GM12878 (cell line): ENCODE measurements around the gene CMTM5. TPM values are rescaled to one million over a fixed set of nuclear protein-coding genes. Genes with fewer than 3 reads are reported as not detected.

Source experiments
- ATAC-seq: fragments of 200-7000 bp; cut with Tn5 transposase; 3 replicates; pipeline ENCODE4 v1.9.1; 2020; ENCODE audit warnings: mild to moderate bottlenecking, moderate library complexity
- BruUV-seq: library from RNA; stranded (reverse); fragments of 400-500 nt; replicated peaks from 2 replicates; lab custom pipeline; 2021; lab: Mats Ljungman, UMichigan
- CTCF ChIA-PET: fragments of 300-600 bp; sonication (Branson Sonifier 250); formaldehyde crosslinking; extraction: SDS; loops from one replicate; lab custom pipeline; 2021; ENCODE audit warnings: inconsistent platforms; lab: Yijun Ruan, JAX
- POLR2A ChIA-PET: fragments of 350-600 bp; formaldehyde crosslinking; extraction: SDS; loops from one replicate; lab custom pipeline; 2021; ENCODE audit warnings: inconsistent platforms; lab: Charles Lee
- RAD21 ChIA-PET: fragments of 300-600 bp; sonication (Branson Sonifier 250); formaldehyde crosslinking; loops from one replicate; lab custom pipeline; 2023; ENCODE audit warnings: antibody characterized with exemption; ENCODE audit not compliant: unreplicated experiment; lab: Charles Lee
- SMC1A ChIA-PET: fragments of 300-600 bp; sonication (Branson Sonifier 250); formaldehyde crosslinking; loops from one replicate; lab custom pipeline; 2023; ENCODE audit not compliant: unreplicated experiment, uncharacterized antibody; lab: Charles Lee
- DNase-seq: peaks from one replicate; pipeline ENCODE4 v3.0.0-alpha.2; 2011; ENCODE audit warnings: low read depth, low spot score
- FAIRE-seq: peaks from 3 replicates; lab custom pipeline; 2011; peaks lifted over from hg19 to GRCh38; lab: Jason Lieb, UNC
- H2AFZ ChIP-seq: 2 replicates; pipeline ENCODE4 v1.6.0; 2011; ENCODE audit warnings: low read depth, low read length, control low read depth; ENCODE audit not compliant: control insufficient read depth
- H3K27ac ChIP-seq: 2 replicates; pipeline ENCODE4 v1.5.1; 2011; ENCODE audit warnings: control low read depth; ENCODE audit not compliant: control insufficient read depth, insufficient read depth
- H3K27me3 ChIP-seq, 2 experiments: replicated peaks in 1 of 2; 2 replicates each; pipeline versions ENCODE4 v1.6.0 to v1.6.1; 2011; ENCODE audit warnings: low read length in 1 of 2; ENCODE audit not compliant: control insufficient read depth in 2 of 2, insufficient read depth in 2 of 2
- H3K36me3 ChIP-seq, 2 experiments: 2 replicates each; pipeline ENCODE4 v1.5.1; 2011; ENCODE audit warnings: low read length in 1 of 2; ENCODE audit not compliant: control insufficient read depth in 2 of 2, insufficient read depth in 2 of 2
- H3K4me1 ChIP-seq: 2 replicates; pipeline ENCODE4 v1.6.1; 2011; ENCODE audit warnings: mild to moderate bottlenecking, low read length, moderate library complexity, mixed read lengths; ENCODE audit not compliant: control insufficient read depth, insufficient read depth
- H3K4me2 ChIP-seq: 2 replicates; pipeline ENCODE4 v1.6.0; 2011; ENCODE audit warnings: control low read depth; ENCODE audit not compliant: control insufficient read depth, insufficient read depth
- H3K4me3 ChIP-seq: fragments of 200-600 bp; sonication (generic); 2 replicates; pipeline ENCODE4 v1.5.1; 2016
- H3K79me2 ChIP-seq: 2 replicates; pipeline ENCODE4 v1.6.0; 2011; ENCODE audit warnings: low read length; ENCODE audit not compliant: control insufficient read depth, insufficient read depth
- H3K9ac ChIP-seq: 2 replicates; pipeline ENCODE4 v1.8.0; 2011; ENCODE audit warnings: low read length, control low read depth, mixed read lengths; ENCODE audit not compliant: control insufficient read depth, insufficient read depth
- H3K9me3 ChIP-seq: replicated peaks from 3 replicates; pipeline ENCODE4 v1.5.1; 2011; ENCODE audit warnings: mild to moderate bottlenecking, low read length; ENCODE audit not compliant: control insufficient read depth, insufficient read depth
- H4K20me1 ChIP-seq: 2 replicates; pipeline ENCODE4 v1.6.0; 2011; ENCODE audit not compliant: control insufficient read depth, insufficient read depth
- CEBPZ ChIP-seq: fragments of 150-350 bp; IDR thresholded peaks from 2 replicates; pipeline ENCODE4 v1.6.1; 2016; ENCODE audit warnings: low read depth, low read length
- CHD1 ChIP-seq: IDR thresholded peaks from 2 replicates; pipeline ENCODE4 v1.6.1; 2012; ENCODE audit warnings: low read depth, low read length, improper control_type of control experiment
- JUNB ChIP-seq: IDR thresholded peaks from 2 replicates; pipeline ENCODE4 v1.6.1; 2016; ENCODE audit warnings: antibody characterized with exemption, mild to moderate bottlenecking
- KLF5 ChIP-seq: fragments of 450-650 bp; IDR thresholded peaks from 2 replicates; pipeline ENCODE4 v1.6.1; 2014; ENCODE audit warnings: mild to moderate bottlenecking; ENCODE audit not compliant: partially characterized antibody
- MAX ChIP-seq: IDR thresholded peaks from 2 replicates; pipeline ENCODE4 v1.6.1; 2012; ENCODE audit warnings: low read depth, low read length, improper control_type of control experiment
- MEF2B ChIP-seq: fragments of 450-650 bp; IDR thresholded peaks from 2 replicates; pipeline ENCODE4 v1.6.1; 2018; ENCODE audit warnings: mild to moderate bottlenecking, moderate library complexity; ENCODE audit not compliant: partially characterized antibody, poor library complexity, severe bottlenecking
- PAX8 ChIP-seq: fragments of 450-650 bp; IDR thresholded peaks from 2 replicates; pipeline ENCODE4 v1.6.1; 2017; ENCODE audit warnings: mild to moderate bottlenecking, moderate library complexity
- PML ChIP-seq: IDR thresholded peaks from 2 replicates; pipeline ENCODE4 v1.6.1; 2012; ENCODE audit warnings: low read length, inconsistent platforms
- RAD51 ChIP-seq: fragments of 450-650 bp; IDR thresholded peaks from 2 replicates; pipeline ENCODE4 v1.6.1; 2016; ENCODE audit warnings: moderate library complexity, mild to moderate bottlenecking, inconsistent platforms
- SMAD1 ChIP-seq: fragments of 450-650 bp; IDR thresholded peaks from 2 replicates; pipeline ENCODE4 v1.6.1; 2018; ENCODE audit warnings: mild to moderate bottlenecking, low read depth; ENCODE audit not compliant: partially characterized antibody
- SMARCA5 ChIP-seq: fragments of 450-650 bp; IDR thresholded peaks from 2 replicates; pipeline ENCODE4 v1.6.1; 2017; ENCODE audit warnings: mild to moderate bottlenecking
- SP1 ChIP-seq: IDR thresholded peaks from one replicate; pipeline ENCODE4 v1.6.1; 2011; ENCODE audit warnings: low read depth, low read length
- SUPT20H ChIP-seq: IDR thresholded peaks from 2 replicates; pipeline ENCODE4 v1.6.1; 2011; ENCODE audit warnings: low read depth, mild to moderate bottlenecking, low read length, moderate library complexity, borderline replicate concordance; ENCODE audit not compliant: control insufficient read depth
- SUZ12 ChIP-seq: fragments of 200-600 bp; sonication (generic); IDR thresholded peaks from one replicate; pipeline ENCODE4 v1.6.1; 2018; ENCODE audit warnings: antibody characterized with exemption, mild to moderate bottlenecking; ENCODE audit not compliant: unreplicated experiment
- ZNF24 ChIP-seq: fragments of 450-650 bp; IDR thresholded peaks from 2 replicates; pipeline ENCODE4 v1.6.1; 2017; ENCODE audit warnings: antibody characterized with exemption, mild to moderate bottlenecking
- WGBS: methylation state at CpG from one replicate; pipeline ENCODE4 v1.1.6; 2016; ENCODE audit warnings: low lambda C conversion rate; ENCODE audit not compliant: insufficient replicate concordance, insufficient coverage; ENCODE audit errors: missing lambda C conversion rate; 5-methylcytosine and 5-hydroxymethylcytosine counted together
- in situ Hi-C: fragments of 300-500 bp; cut with MboI; formaldehyde crosslinking; loops from 9 replicates; pipeline ENCODE4 v1.14.3; 2018; ENCODE audit warnings: mixed read lengths
- intact Hi-C: fragments of 100-400 bp; cut with micrococcal nuclease; formaldehyde crosslinking; loops from one replicate; pipeline ENCODE4 v1.14.2; 2022; ENCODE audit not compliant: unreplicated experiment
- polyA plus RNA-seq, 11 experiments: library from polyadenylated mRNA; depleted of rRNA in 4 of 11; unstranded in 6 of 11; stranded (reverse) in 5 of 11; fragments of >200 nt; fragmentation: Nextera tagmentation in 4 of 11; fragmentation: Illumina TruSeq in 1 of 11; extraction: Ambion mirVana in 4 of 11; extraction: Trizol in 1 of 11; gene quantifications; 1 replicate in 1 of 11; 2 replicates in 10 of 11; pipeline versions ENCODE4 v1.2.1 to v1.2.3, GENCODE V29; 2011 to 2016; ENCODE audit warnings: inconsistent platforms in 2 of 11, missing spikeins in 2 of 11, low read depth in 1 of 11
- total RNA-seq, 4 experiments: library from RNA; depleted of rRNA in 3 of 4; stranded (reverse); fragments of >200 nt in 3 of 4; fragmentation: Illumina TruSeq in 1 of 4; extraction: Trizol in 1 of 4; gene quantifications; 2 replicates each; pipeline versions ENCODE4 v1.2.1 to v1.2.3, GENCODE V29; 2013 to 2021

The CMTM5 gene
- total and polyA plus RNA-seq, 10 of the 15 experiments (the other 5 are each of a cell fraction or from before 2014, with no cell fraction given) = not detected

DNA sequence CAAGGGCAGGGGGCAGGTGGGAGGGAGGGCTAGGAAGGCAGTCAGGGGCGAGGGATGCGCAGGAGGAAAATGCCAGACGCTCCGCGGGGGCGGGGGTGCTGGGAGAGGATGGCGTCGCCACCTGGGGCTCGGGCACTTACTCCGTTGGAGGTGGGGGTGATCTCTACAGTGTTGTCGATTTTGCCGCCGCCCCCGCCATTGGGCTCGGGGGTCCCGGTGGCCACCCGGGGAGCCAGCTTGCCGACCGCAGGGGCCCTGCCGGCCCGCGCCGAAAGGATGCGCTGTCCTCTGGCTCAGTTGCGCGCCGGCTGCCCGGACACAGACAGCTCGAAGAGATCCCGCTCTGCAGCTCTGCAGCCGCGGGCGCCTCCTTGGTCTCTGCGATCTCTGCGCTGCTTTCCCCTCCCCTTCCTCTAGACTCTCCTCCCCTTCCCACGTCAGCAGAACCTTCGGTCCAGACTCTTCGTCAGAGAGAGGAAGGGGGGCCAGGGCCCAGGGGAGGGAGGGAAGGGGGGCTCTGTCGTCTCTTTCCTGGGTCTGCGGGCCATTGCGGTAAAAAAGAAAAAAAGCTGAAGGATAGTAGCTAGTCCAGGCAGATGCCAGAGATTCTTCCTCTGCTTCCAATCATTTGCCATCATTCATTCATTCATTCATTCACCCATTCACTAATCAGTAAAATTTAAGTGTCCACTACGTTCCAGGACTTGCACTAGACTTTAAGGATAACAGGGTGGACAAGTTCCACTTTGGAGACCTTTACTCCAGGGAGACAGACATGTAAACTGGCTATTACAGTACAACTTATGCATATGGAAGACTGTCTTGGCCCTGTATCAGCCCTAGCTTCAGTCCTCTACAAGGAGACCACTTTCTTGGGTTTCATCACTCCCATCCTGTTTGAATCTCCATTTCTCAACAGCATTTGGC is 24.1 kb upstream of the CMTM5 start, which contains the start of gene SLC22A17:
TSS of gene SLC22A17 (minus strand) at position 382 of the 927 bp plus-strand sequence.
- no peak within 1 kb of the TSS for H3K27ac ChIP-seq
- 2% methylated on average over 30 of the region's 42 CpGs for WGBS
- in situ Hi-C loops = no loop called here
- ChIA-PET CTCF (no interaction called here), SMC1A (no interaction called here), RAD21 (interaction anchor here (0.6 kb wide), 1 partner anchor 32 kb away, joined by 3 read pairs; the partner anchor contains the start of gene PABPN1), POLR2A (no interaction called here)
- intact Hi-C loops = no loop called here
- H3K4me1 ChIP-seq = no peaks in the 10 kb centered on the region
- TF ChIP-seq SMARCA5 = no peak
- 0 out of 2 replicates have a peak, but pooled peaks have one; percentile 49 for TF ChIP-seq ZNF24
- no peak for TF ChIP-seq SUPT20H
- peak; percentile 64 for TF ChIP-seq SUZ12
- TF ChIP-seq JUNB = no peak
- TF ChIP-seq SP1 = no peak
- no peak for TF ChIP-seq CHD1
- no peak within 1 kb of the TSS for H2AFZ ChIP-seq
- ATAC-seq (no peak), DNase-seq (no peak), FAIRE-seq (no peak)
- H3K27me3 ChIP-seq = peaks cover 7 to 11% of the 10 kb centered on the region in 2 experiments
- no peaks in the 10 kb centered on the region for H3K36me3 ChIP-seq
- 0 out of 2 replicates have a peak within 1 kb of the TSS, but pooled peaks have one; percentile 1 for H3K4me2 ChIP-seq
- no peaks in the 10 kb centered on the region for H4K20me1 ChIP-seq
- H3K4me3 ChIP-seq = no peak within 1 kb of the TSS
- H3K9me3 ChIP-seq = no peaks in the 10 kb centered on the region
- BruUV-seq = no TSS peak
- no peak within 1 kb of the TSS for H3K9ac ChIP-seq
- H3K79me2 ChIP-seq = no peaks in the 10 kb centered on the region

GRCh38 chr14:23353433-23353780 is 23.4 kb upstream of the CMTM5 start:
- Histone ChIP-seq H2AFZ (no peak overlapping the region), H3K79me2 (no peaks in the 10 kb centered on the region), H3K4me3 (no peak overlapping the region), H3K36me3 (no peaks in the 10 kb centered on the region), H3K9ac (no peak overlapping the region), H3K4me2 (no peak overlapping the region), H3K27ac (no peak overlapping the region), H3K4me1 (no peaks in the 10 kb centered on the region), H4K20me1 (no peaks in the 10 kb centered on the region), H3K9me3 (no peaks in the 10 kb centered on the region), H3K27me3 (peaks cover 7 to 11% of the 10 kb centered on the region in 2 experiments)
- DNase-seq (no peak), FAIRE-seq (no peak), ATAC-seq (no peak)
- intact Hi-C loops = no loop called here
- WGBS = 39% methylated on average over 5 of the region's 5 CpGs
- POLR2A ChIA-PET = no interaction called here
- CTCF ChIA-PET = no interaction called here
- BruUV-seq = no TSS peak
- in situ Hi-C loops = no loop called here
- RAD21 ChIA-PET = no interaction called here
- SMC1A ChIA-PET = no interaction called here
- TF ChIP-seq KLF5 (no peak), PAX8 (no peak), MEF2B (no peak), PML (no peak), CEBPZ (no peak), JUNB (no peak), SMAD1 (no peak), RAD51 (no peak), MAX (no peak)
